GM19324 (cell line): ENCODE data around the gene FERMT1.
"Not testable (repeated sequence)": the region's sequence is repeated elsewhere in the genome, so short reads cannot be mapped to it uniquely, and the experiment has no call there.

Source experiments
- ATAC-seq: cut with Tn5 transposase; IDR thresholded peaks from one replicate; pipeline ENCODE4 v1.9.1; 2021; ENCODE audit warnings: mild to moderate bottlenecking, moderate library complexity; ENCODE audit not compliant: unreplicated experiment, low FRiP score

The FERMT1 gene

GRCh38 chr20:6120491-6120988 is 2.3 kb downstream of the FERMT1 start:
- ATAC-seq = no peak

- ATAC-seq = no peak
Observed at GRCh38 chr20:6116758-6117157, 6.1 kb downstream of the FERMT1 start.

- no peak for ATAC-seq
Observed at GRCh38 chr20:6115221-6115895, 7.5 kb downstream of the FERMT1 start.

GRCh38 chr20:6114696-6115095 is 8.1 kb downstream of the FERMT1 start:
- ATAC-seq = no peak

GRCh38 chr20:6113951-6114350 is 8.9 kb downstream of the FERMT1 start:
- no peak for ATAC-seq

- not testable (repeated sequence) for ATAC-seq
Observed at GRCh38 chr20:6112965-6113364, 9.9 kb downstream of the FERMT1 start.

GRCh38 chr20:6108330-6108729 is 14.5 kb downstream of the FERMT1 start:
- ATAC-seq = no peak

GRCh38 chr20:6104493-6105188 is 18.2 kb downstream of the FERMT1 start:
- ATAC-seq = no peak

GRCh38 chr20:6103301-6103700 is 19.5 kb downstream of the FERMT1 start:
- ATAC-seq = no peak

- ATAC-seq = no peak
Observed at GRCh38 chr20:6101346-6101745, 21.5 kb downstream of the FERMT1 start.

GRCh38 chr20:6100246-6100645 is 22.6 kb downstream of the FERMT1 start:
- no peak for ATAC-seq

GRCh38 chr20:6099819-6100218 is 23.0 kb downstream of the FERMT1 start:
- no peak for ATAC-seq

GRCh38 chr20:6095409-6095808 is 27.4 kb downstream of the FERMT1 start:
- no peak for ATAC-seq

GRCh38 chr20:6094565-6094964 is 28.3 kb downstream of the FERMT1 start:
- ATAC-seq = no peak

- no peak for ATAC-seq
Observed at GRCh38 chr20:6094063-6094462, 28.8 kb downstream of the FERMT1 start.

- ATAC-seq = no peak
Observed at GRCh38 chr20:6091661-6092060, 31.2 kb downstream of the FERMT1 start.

GRCh38 chr20:6086868-6087267 is 36.0 kb downstream of the FERMT1 start:
- no peak for ATAC-seq

- no peak for ATAC-seq
Observed at GRCh38 chr20:6083926-6084325, 38.9 kb downstream of the FERMT1 start.

- ATAC-seq = no peak
Observed at GRCh38 chr20:6081236-6081635, 41.6 kb downstream of the FERMT1 start.

GRCh38 chr20:6079016-6079415 is 43.8 kb downstream of the FERMT1 start:
- ATAC-seq = no peak

- ATAC-seq = no peak
Observed at GRCh38 chr20:6075428-6076219, 47.2 kb downstream of the FERMT1 start.
